ENCODE data around the gene KMO.

Gene KMO

GRCh38 chr1:241593186-241593585, 61.0 kb downstream of the KMO start:
- DNase-seq (ENCODE audit: low read depth) = no peak

- DNase-seq (ENCODE audit: low read depth) = no peak
Measured at GRCh38 chr1:241596633-241597032, 64.5 kb downstream of the KMO start.

- DNase-seq (ENCODE audit: low read depth) = no peak
Measured at GRCh38 chr1:241598249-241598648, 66.1 kb downstream of the KMO start.

- DNase-seq (ENCODE audit: low read depth) = no peak
Measured at GRCh38 chr1:241600496-241600901, 68.3 kb downstream of the KMO start.

GRCh38 chr1:241603731-241604245, 71.6 kb downstream of the KMO start:
- no peak for DNase-seq (ENCODE audit: low read depth)

GRCh38 chr1:241605146-241605805, 73.1 kb downstream of the KMO start:
- no peak for DNase-seq (ENCODE audit: low read depth)

- DNase-seq (ENCODE audit: low read depth) = no peak
Measured at GRCh38 chr1:241606544-241606943, 74.4 kb downstream of the KMO start.

GRCh38 chr1:241607497-241607896, 75.3 kb downstream of the KMO start:
- no peak for DNase-seq (ENCODE audit: low read depth)

GRCh38 chr1:241608379-241609033, 76.3 kb downstream of the KMO start:
- no peak for DNase-seq (ENCODE audit: low read depth)

- no peak for DNase-seq (ENCODE audit: low read depth)
Measured at GRCh38 chr1:241610056-241610815, 78.1 kb downstream of the KMO start.

GRCh38 chr1:241611063-241611462, 78.9 kb downstream of the KMO start:
- DNase-seq (ENCODE audit: low read depth) = peak; percentile 1

GRCh38 chr1:241611736-241612135, 79.6 kb downstream of the KMO start:
- no peak for DNase-seq (ENCODE audit: low read depth)

GRCh38 chr1:241612533-241613477, 80.6 kb downstream of the KMO start:
- DNase-seq (ENCODE audit: low read depth) = no peak

GRCh38 chr1:241614144-241614543, 82.0 kb downstream of the KMO start:
- no peak for DNase-seq (ENCODE audit: low read depth)

GRCh38 chr1:241614572-241614971, 82.4 kb downstream of the KMO start:
- no peak for DNase-seq (ENCODE audit: low read depth)

- DNase-seq (ENCODE audit: low read depth) = no peak
Measured at GRCh38 chr1:241615043-241615974, 83.1 kb downstream of the KMO start.

GRCh38 chr1:241617426-241617825, 85.2 kb downstream of the KMO start:
- DNase-seq (ENCODE audit: low read depth) = no peak

GRCh38 chr1:241622669-241623068, 90.5 kb downstream of the KMO start:
- DNase-seq (ENCODE audit: low read depth) = no peak

- DNase-seq (ENCODE audit: low read depth) = no peak
Measured at GRCh38 chr1:241624935-241625334, 92.8 kb downstream of the KMO start.

GRCh38 chr1:241627453-241628259, 95.5 kb downstream of the KMO start:
- DNase-seq (ENCODE audit: low read depth) = peak; percentile 31
